OCI-LY7 (cell line): ENCODE data around the gene JAZF1.

Source experiments
- EZH2phosphoT487 ChIP-seq: fragments of 200-600 bp; sonication (generic); IDR thresholded peaks from 2 replicates; pipeline ENCODE4 v1.6.1; 2018; ENCODE audit warnings: low read depth, borderline replicate concordance, mild to moderate bottlenecking, mixed run types, antibody characterized with exemption, low read length, moderate library complexity, mixed read lengths
- TF ChIP-seq, protein P1 (sequence below): fragments of 200-600 bp; sonication (generic); conservative IDR thresholded peaks from 2 replicates; pipeline ENCODE4 v1.5.1; 2014; ENCODE audit warnings: mild to moderate bottlenecking, antibody characterized with exemption, low read length, moderate library complexity, mixed read lengths

DNA sequence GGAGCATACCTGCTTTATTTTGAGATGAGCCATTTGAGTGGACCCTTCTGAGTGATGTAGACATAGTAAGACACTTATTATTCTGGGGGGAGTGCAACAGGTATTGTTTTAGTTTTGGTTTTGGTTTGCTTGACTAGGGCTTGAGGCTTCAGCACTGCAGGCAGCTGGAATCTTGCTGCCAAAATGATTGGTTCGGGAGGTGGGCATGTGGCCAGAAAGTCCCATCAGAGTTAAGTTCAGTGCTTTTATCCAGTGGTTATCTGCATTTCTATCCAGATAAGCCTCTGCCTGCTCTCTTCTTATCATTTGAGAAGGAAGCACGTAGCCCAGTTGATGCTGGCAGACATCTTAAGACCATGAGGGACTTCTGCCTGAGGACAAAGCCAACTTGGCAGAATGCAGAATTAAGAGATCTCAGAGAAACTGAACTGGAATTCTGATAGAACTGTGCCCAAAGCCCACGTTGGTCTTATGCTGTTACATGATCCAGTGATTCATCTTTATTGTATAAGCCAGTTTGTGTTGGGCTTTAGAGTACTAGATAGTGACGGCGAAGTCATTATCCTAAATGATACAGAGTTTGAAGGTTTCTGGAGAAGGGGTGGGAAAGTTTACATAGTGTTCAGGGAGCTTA is 9.6 kb upstream of the JAZF1 start:
- TF ChIP-seq, protein P1, sequence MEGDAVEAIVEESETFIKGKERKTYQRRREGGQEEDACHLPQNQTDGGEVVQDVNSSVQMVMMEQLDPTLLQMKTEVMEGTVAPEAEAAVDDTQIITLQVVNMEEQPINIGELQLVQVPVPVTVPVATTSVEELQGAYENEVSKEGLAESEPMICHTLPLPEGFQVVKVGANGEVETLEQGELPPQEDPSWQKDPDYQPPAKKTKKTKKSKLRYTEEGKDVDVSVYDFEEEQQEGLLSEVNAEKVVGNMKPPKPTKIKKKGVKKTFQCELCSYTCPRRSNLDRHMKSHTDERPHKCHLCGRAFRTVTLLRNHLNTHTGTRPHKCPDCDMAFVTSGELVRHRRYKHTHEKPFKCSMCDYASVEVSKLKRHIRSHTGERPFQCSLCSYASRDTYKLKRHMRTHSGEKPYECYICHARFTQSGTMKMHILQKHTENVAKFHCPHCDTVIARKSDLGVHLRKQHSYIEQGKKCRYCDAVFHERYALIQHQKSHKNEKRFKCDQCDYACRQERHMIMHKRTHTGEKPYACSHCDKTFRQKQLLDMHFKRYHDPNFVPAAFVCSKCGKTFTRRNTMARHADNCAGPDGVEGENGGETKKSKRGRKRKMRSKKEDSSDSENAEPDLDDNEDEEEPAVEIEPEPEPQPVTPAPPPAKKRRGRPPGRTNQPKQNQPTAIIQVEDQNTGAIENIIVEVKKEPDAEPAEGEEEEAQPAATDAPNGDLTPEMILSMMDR = no peak
- TF ChIP-seq EZH2phosphoT487 = no peak
